ENCODE data around the gene FKTN. TPM values are rescaled to one million over a fixed set of nuclear protein-coding genes. Genes with fewer than 3 reads are reported as not detected.
A peak's percentile ranks its signal among the peaks of the same experiment; 100 is the strongest.

FKTN gene
- total RNA-seq, 1 experiment from 2014 or later: 22.2 TPM

DNA sequence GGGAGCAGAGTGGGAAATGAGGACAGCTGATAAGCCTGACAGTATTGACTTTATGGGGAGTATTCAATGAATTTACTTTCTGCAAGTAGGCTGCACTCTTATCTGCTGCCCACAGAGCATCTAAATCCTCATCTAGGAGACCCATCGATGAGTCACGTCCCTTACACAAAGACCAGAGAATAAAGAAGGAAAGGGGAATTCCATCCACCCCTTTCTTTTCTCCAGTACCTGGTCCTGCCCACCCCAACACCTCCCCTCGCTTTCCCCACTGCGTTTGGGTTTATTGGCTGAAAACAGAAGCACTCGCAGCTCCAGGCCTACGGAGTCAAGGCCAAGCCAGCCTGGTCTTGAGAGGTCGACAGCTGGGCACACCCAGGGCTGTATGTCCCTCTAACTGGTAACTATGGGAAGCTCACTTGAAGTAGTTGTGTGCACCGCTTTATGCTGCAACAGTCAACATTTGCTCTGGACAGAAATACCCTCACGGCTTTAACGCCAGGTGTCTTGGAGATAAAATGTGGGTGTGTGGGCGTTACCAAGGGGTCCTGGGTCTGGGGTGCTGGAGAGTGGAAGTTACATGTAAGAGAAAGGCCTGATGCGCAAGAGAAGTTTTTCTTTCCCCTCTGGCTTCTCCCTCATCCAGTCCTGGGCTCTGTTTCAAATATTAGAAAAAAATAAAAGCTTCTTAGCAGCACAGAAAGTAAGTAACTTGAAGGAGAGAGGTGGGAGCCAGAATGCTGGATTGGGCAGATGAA lies 89.8 kb downstream of the FKTN start:
- H3K27ac ChIP-seq: no peak overlapping the region
- no peak for DNase-seq (ENCODE audit: low read depth in 1 of 2, low spot score in 2 of 2)
- no peak overlapping the region for H3K4me3 ChIP-seq
- no peaks in the 10 kb centered on the region for H3K9me3 ChIP-seq (replicated peaks)
- no peaks in the 10 kb centered on the region for H3K27me3 ChIP-seq (replicated peaks)
- peaks cover 4% of the 10 kb centered on the region; the same call in 1 of the 2 replicates for H3K4me1 ChIP-seq (replicated peaks)
- H3K36me3 ChIP-seq: no peaks in the 10 kb centered on the region

GRCh38 chr9:105651806-105652205 lies 93.9 kb downstream of the FKTN start:
- H3K27ac ChIP-seq: no peak overlapping the region
- no peak for DNase-seq (ENCODE audit: low read depth in 1 of 2, low spot score in 2 of 2)
- no peaks in the 10 kb centered on the region for H3K9me3 ChIP-seq (replicated peaks)
- no peaks in the 10 kb centered on the region for H3K36me3 ChIP-seq
- peaks cover 13% of the 10 kb centered on the region for H3K4me1 ChIP-seq (replicated peaks)
- peaks cover 11% of the 10 kb centered on the region for H3K27me3 ChIP-seq (replicated peaks)
- H3K4me3 ChIP-seq: no peak overlapping the region

GRCh38 chr9:105656131-105656921 lies 98.4 kb downstream of the FKTN start:
- peak overlapping the region; percentile 40 for H3K4me3 ChIP-seq
- H3K4me1 ChIP-seq (replicated peaks): peaks cover 16% of the 10 kb centered on the region
- peak in 1 of 2 experiments; percentile 15 for DNase-seq (ENCODE audit: low read depth in 1 of 2, low spot score in 2 of 2)
- H3K9me3 ChIP-seq (replicated peaks): no peaks in the 10 kb centered on the region
- H3K27ac ChIP-seq: no peak overlapping the region
- no peaks in the 10 kb centered on the region for H3K36me3 ChIP-seq
- peaks cover 12% of the 10 kb centered on the region for H3K27me3 ChIP-seq (replicated peaks)

GRCh38 chr9:105658351-105658750 lies 100.4 kb downstream of the FKTN start:
- Histone ChIP-seq H3K27me3 (replicated peaks) (peaks cover 12% of the 10 kb centered on the region), H3K36me3 (no peaks in the 10 kb centered on the region), H3K27ac (no peak overlapping the region), H3K4me3 (no peak overlapping the region), H3K9me3 (replicated peaks) (no peaks in the 10 kb centered on the region), H3K4me1 (replicated peaks) (peaks cover 25% of the 10 kb centered on the region)
- DNase-seq (ENCODE audit: low read depth in 1 of 2, low spot score in 2 of 2): no peak

- no peaks in the 10 kb centered on the region for H3K36me3 ChIP-seq
- no peaks in the 10 kb centered on the region for H3K9me3 ChIP-seq (replicated peaks)
Observed at GRCh38 chr9:105661011-105661410, 103.1 kb downstream of the FKTN start.

GRCh38 chr9:105662184-105663104 lies 104.5 kb downstream of the FKTN start, which contains the start of gene TAL2:
TAL2 (plus strand) TSS chr9:105662457; CDS start chr9:105662497, 40 bp downstream.
- Histone ChIP-seq H3K36me3 (no peaks in the 10 kb centered on the region), H3K9me3 (replicated peaks) (no peaks in the 10 kb centered on the region), H3K4me3 (no peak within 1 kb of the TSS), H3K27ac (peak within 1 kb of the TSS; percentile 35), H3K4me1 (replicated peaks) (peaks cover 16% of the 10 kb centered on the region), H3K27me3 (replicated peaks) (no peaks in the 10 kb centered on the region)
- DNase-seq (ENCODE audit: low read depth in 1 of 2, low spot score in 2 of 2): no peak

More at GRCh38 chr9:105661011-105661410, 103.1 kb downstream of the FKTN start:
- peak overlapping the region; percentile 35 for H3K27ac ChIP-seq
- no peak overlapping the region for H3K4me3 ChIP-seq
- DNase-seq (ENCODE audit: low read depth in 1 of 2, low spot score in 2 of 2): no peak
- peaks cover 23% of the 10 kb centered on the region for H3K4me1 ChIP-seq (replicated peaks)
- peaks cover 8% of the 10 kb centered on the region for H3K27me3 ChIP-seq (replicated peaks)

- Histone ChIP-seq H3K27me3 (replicated peaks) (0 out of 2 replicates have a peak, but pooled peaks cover 3% of the 10 kb centered on the region), H3K4me3 (no peak overlapping the region), H3K4me1 (replicated peaks) (peaks cover 16% of the 10 kb centered on the region), H3K9me3 (replicated peaks) (no peaks in the 10 kb centered on the region), H3K36me3 (no peaks in the 10 kb centered on the region), H3K27ac (no peak overlapping the region)
- no peak for DNase-seq (ENCODE audit: low read depth in 1 of 2, low spot score in 2 of 2)
Observed at GRCh38 chr9:105663914-105664313, 106.0 kb downstream of the FKTN start.

DNA sequence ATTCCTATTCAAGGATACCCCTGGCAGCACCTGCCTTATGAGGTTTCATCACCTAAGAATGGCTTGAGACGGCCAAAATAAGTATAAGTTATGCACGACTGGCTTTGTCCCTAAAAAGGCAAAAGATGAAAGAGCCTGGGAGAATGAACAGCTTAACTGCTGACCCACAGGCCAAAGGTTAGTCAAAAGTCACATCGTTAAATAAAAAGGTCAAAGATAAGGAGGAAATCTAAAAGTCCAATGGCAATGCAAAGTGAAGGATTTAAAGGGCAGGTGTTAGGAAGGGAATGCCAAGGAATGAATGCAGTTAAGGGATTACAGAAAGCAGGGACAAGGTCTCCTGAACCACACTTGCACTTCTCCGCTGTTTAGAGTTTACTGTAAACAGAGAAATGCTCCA lies 109.9 kb downstream of the FKTN start:
- H3K27me3 ChIP-seq (replicated peaks): 0 out of 2 replicates have a peak, but pooled peaks cover 3% of the 10 kb centered on the region
- H3K36me3 ChIP-seq: no peaks in the 10 kb centered on the region
- no peak overlapping the region for H3K4me3 ChIP-seq
- no peaks in the 10 kb centered on the region for H3K4me1 ChIP-seq (replicated peaks)
- DNase-seq (ENCODE audit: low read depth in 1 of 2, low spot score in 2 of 2): no peak
- no peak overlapping the region for H3K27ac ChIP-seq
- H3K9me3 ChIP-seq (replicated peaks): no peaks in the 10 kb centered on the region

DNA sequence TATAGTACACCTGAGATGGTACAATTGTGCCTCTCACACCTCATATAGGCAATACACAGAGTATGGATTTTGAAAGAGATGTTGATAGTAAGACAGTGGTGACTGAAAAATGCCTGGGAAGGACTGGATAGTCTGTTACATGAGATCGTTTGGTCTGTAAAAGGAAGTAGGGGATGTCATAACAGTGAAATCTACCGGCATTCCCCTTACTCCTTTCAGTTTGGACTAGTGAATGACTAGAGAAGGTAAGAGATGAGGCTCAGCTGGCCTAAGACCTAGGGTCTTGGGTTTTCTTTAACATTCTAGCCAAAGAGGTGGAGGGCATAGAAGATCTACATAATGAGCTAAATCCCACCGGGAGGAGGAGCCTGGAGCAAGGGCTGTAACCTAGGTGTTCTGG lies 112.4 kb downstream of the FKTN start:
- Histone ChIP-seq H3K9me3 (replicated peaks) (no peaks in the 10 kb centered on the region), H3K36me3 (no peaks in the 10 kb centered on the region), H3K4me3 (no peak overlapping the region), H3K4me1 (replicated peaks) (no peaks in the 10 kb centered on the region), H3K27ac (no peak overlapping the region), H3K27me3 (replicated peaks) (0 out of 2 replicates have a peak, but pooled peaks cover 3% of the 10 kb centered on the region)
- no peak for DNase-seq (ENCODE audit: low read depth in 1 of 2, low spot score in 2 of 2)

- no peak overlapping the region for H3K4me3 ChIP-seq
- H3K27me3 ChIP-seq (replicated peaks): 0 out of 2 replicates have a peak, but pooled peaks cover 3% of the 10 kb centered on the region
- no peaks in the 10 kb centered on the region for H3K36me3 ChIP-seq
- no peak for DNase-seq (ENCODE audit: low read depth in 1 of 2, low spot score in 2 of 2)
- H3K27ac ChIP-seq: no peak overlapping the region
- H3K4me1 ChIP-seq (replicated peaks): no peaks in the 10 kb centered on the region
- H3K9me3 ChIP-seq (replicated peaks): no peaks in the 10 kb centered on the region
Observed at GRCh38 chr9:105670775-105671174, 112.8 kb downstream of the FKTN start.

DNA sequence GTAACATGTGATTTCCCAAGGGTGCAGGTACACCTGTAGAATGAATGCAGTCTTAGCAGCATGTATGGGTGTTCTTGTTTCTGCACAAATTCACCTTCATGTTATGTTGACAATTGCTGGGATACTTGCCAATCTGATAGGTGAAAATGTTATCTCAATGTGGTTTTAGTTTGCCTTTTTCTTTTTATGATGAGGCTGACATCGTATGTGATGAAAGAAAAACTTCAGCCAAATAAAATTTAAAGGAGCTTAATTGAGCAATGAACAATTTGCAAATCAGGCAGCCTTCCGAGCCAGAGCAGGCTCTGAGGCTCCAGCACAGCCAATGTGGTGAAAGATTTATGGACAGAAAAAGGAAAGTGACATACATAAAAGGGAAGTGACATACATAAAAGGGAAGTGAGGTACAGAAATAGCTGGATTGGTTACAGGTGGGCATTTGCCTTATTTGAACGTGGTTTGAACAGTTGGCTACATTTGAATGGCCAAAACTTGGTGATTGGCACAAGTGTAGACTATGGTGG lies 114.8 kb downstream of the FKTN start:
- H3K27ac ChIP-seq: no peak overlapping the region
- 0 out of 2 replicates have a peak, but pooled peaks cover 3% of the 10 kb centered on the region for H3K27me3 ChIP-seq (replicated peaks)
- H3K4me1 ChIP-seq (replicated peaks): no peaks in the 10 kb centered on the region
- no peaks in the 10 kb centered on the region for H3K9me3 ChIP-seq (replicated peaks)
- H3K4me3 ChIP-seq: no peak overlapping the region
- no peaks in the 10 kb centered on the region for H3K36me3 ChIP-seq
- no peak for DNase-seq (ENCODE audit: low read depth in 1 of 2, low spot score in 2 of 2)

- no peaks in the 10 kb centered on the region for H3K9me3 ChIP-seq (replicated peaks)
- H3K36me3 ChIP-seq: no peaks in the 10 kb centered on the region
- no peaks in the 10 kb centered on the region for H3K4me1 ChIP-seq (replicated peaks)
- H3K27me3 ChIP-seq (replicated peaks): no peaks in the 10 kb centered on the region
- H3K4me3 ChIP-seq: no peak overlapping the region
- H3K27ac ChIP-seq: no peak overlapping the region
- DNase-seq (ENCODE audit: low read depth in 1 of 2, low spot score in 2 of 2): no peak
Observed at GRCh38 chr9:105673850-105674387, 116.0 kb downstream of the FKTN start.

Data from SJSA1 (cell line).